ENCODE measurements around the gene VAMP8.
"Not testable (repeated sequence)": the region's sequence is repeated elsewhere in the genome, so short reads cannot be mapped to it uniquely, and the experiment has no call there.

Gene VAMP8

DNA sequence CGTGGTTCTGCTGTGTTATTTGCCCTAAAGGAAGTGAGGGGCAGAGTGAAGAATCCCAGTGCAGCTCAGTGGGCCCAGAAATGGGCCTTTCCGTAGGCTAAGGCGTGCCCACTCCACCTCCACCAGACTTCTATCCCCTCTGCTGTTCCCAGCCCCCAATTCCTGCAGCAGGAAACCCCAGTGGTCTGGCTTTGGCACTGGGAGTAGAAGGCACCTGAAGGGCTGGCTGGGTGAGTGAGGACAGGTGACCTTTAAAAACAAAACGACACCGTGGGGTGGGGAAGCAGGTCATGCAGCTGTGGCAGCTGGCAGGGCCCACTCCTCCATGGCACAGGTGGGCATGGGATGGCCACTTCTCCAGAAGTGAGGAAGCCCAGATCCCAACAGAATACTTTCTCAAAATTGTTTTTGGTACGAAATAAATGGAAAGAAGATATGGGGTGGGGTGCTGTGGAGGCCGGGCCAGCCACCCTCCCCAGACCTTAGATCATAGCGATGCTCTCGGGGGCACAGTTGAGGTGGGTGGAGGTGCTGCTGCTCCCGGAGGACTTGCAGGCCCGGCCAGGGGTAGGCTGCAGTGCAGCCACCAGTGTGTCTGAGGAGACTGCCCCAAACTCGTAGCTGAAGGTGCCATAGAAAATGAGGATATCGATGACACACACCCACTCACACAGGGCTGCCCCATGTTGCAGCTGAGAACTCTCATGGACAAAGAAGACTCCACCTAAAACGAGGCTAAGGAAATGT, 21.4 kb downstream of the VAMP8 start:
- DNase-seq (ENCODE audit: low spot score): no peak

DNA sequence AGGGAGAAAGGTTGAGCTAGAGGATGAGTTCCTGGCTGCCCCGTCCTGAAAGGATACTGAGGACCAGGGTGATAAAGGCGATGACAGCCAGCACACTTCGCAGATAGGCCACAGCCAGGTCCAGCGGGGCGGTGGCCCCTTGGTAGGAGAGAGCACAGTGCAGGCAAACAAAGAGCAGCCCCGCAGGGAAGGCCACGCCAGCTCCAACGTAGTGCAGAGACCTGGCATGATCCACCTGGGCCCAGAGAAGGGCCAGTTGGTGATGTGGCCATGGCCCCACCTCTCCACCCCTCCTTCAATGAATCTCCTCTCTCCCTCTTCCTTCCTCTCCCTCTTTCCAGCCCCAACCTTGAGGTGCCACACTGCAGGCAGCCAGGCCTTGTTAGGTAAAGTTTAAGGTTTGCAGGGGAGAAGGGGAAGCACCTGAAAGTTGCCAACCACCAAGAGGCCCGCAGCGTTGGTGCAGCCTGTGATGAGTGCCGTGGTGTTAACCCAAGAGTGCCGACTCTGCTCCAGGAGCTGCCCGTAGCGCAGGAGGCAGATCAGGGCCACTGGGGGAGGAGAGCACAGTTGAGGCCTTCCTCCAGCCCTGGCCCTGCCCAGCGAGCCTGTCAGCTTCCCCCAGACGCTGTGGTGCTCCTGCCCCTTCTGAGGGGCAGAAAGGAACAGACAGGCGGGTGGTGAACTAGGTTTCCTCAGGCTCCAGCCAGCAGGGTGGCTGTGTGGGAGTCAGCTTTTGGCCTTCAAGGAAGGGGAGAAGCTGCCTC, 22.3 kb downstream of the VAMP8 start:
- DNase-seq (ENCODE audit: low spot score): no peak

DNA sequence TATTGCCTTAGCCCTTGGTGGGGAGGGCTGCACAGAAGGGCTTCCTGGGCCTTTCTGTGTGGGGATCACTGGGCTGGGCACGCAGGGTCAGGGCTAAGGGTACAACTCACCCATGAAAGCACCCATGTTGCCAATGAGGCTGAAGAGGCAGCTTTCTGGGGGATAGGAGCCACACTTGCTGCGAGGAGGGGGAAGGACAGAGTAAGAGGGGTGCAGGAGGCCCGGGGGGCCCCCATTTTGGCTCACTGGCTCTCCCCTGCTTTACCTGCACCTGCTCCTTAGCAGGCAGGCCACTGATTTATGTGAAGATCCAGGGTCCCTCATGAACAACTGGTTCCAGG, 22.8 kb downstream of the VAMP8 start:
- no peak for DNase-seq (ENCODE audit: low spot score)

DNA sequence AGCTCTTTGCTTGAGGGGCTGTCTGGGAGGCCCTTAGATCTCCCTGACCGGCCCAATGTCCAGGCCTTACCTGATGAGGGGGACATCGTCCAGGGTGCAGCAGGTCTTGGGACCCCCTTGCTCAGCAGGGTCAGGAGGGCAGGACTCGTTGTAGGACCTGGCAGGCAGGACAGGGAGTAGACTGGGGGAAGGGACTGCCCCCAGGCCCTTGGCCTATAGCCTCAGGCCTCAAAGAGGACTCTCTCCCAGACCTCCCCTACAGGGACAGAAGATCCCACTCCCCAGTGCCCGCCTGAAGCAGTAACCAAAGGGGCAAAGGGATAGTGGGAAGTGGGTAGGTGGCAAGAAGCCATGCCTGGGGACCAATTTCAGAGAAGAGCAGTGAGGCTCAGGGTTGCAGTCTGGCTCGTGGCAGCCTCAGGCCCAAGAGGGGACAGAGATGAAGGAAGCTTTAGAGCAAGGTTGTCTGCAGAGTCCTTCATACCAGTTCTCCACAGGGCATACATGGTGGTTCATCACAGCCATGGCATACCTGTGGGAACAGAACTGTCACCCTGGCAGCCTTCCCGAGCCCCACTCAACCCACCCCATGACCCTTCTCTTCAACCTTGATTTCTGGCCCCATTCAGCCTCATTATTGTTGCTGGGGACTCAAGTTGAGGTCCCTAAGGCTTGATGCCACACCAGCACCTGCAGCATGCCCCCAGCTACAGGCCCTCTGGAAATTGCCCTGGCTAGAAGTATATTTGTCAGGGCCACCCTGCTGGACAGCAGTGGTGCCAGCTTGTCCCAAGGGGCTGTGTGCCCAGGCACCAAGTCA, 23.8 kb downstream of the VAMP8 start:
- no peak for DNase-seq (ENCODE audit: low spot score)

DNA sequence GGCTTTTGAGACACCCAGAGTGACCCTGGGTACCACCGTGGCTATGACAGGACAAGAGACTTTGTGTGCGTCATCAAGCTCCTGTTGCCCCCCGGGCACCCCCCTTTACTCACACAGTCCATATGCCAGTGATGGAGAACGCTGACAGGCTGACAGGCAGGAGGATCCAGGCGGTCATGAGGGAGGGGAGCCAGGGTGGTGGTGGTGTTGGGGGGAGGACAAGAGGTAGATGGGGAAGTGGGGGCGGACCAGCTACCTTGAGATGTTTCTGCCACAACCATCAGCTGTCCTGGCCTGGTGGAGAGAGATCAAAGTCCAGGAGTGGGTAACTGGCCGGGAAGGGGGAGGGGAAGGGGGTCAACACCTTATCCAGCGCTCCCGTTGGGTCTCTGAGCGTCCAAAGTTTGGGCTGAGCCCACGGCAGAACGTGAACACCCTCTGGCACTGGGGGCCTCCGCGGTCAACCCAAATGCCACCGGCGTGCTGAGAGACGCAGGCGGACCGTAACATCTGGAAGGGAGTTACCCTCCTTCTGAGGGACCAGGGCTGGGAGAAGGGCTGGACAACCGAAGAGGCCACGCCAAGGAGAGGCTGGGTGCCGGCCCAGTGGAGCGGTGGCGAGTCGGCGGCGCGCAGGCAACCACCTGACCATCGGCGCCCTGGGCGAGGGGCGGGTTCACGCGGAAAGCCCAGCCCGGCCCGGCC, 24.5 kb downstream of the VAMP8 start:
- peak; percentile 80 for DNase-seq (ENCODE audit: low spot score)

DNA sequence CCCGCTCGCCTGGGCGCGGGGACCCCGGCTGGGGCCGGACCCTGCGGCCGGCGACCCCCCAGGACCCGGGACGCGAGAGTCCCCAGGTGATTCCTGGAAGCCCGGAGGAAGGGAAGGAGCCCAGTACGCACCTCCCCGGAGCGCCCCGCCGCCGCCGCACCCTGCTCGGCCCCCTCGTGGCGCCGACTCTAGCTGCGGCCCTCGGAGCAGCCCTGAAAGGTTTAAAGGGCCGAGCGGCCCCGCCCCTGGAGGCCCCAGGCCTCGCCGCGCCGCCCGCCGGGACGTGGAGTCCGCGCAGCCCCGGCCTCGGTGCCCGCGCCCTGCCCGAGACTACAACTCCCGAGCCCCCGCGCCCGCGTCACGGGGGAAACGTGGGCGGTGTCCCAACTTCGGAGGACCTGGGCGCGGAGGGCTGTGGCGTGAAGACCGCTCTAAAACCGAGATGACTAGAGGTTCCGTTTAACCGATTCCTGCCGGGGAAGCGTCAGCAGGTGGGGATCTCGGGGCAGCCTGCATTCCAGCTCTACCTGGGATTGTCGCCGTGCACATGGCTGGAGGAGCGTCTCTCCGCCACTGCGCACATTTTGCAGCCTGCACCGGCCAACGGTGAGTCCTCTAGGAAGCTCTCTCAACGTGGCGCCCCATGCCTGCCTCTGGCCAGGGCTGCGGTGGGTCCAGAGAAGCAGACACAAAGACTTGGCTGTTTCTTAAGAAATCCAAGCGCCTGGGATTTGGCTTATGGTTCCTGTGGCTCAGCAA, 25.3 kb downstream of the VAMP8 start, which contains the start of gene TMEM150A:
TMEM150A (minus strand) TSS at position 223 of the 759 bp plus-strand sequence. CDS start 750 bp downstream, outside the sequence.
- peak; percentile 94 for DNase-seq (ENCODE audit: low spot score)

DNA sequence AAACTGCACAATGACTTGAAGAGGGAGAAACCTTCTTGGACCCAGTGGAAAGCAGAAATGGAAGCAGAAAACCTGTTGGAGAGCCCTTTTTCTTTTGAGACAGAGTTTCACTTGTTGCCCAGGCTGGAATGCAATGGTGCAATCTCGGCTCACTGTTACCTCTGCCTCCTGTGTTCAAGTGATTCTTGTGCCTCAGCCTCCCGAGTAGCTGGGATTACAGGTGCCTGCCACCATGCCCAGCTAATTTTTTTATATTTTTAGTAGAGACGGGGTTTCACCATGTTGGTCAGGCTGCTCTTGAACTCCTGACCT, 26.7 kb downstream of the VAMP8 start:
- DNase-seq (ENCODE audit: low spot score): not testable (repeated sequence)

DNA sequence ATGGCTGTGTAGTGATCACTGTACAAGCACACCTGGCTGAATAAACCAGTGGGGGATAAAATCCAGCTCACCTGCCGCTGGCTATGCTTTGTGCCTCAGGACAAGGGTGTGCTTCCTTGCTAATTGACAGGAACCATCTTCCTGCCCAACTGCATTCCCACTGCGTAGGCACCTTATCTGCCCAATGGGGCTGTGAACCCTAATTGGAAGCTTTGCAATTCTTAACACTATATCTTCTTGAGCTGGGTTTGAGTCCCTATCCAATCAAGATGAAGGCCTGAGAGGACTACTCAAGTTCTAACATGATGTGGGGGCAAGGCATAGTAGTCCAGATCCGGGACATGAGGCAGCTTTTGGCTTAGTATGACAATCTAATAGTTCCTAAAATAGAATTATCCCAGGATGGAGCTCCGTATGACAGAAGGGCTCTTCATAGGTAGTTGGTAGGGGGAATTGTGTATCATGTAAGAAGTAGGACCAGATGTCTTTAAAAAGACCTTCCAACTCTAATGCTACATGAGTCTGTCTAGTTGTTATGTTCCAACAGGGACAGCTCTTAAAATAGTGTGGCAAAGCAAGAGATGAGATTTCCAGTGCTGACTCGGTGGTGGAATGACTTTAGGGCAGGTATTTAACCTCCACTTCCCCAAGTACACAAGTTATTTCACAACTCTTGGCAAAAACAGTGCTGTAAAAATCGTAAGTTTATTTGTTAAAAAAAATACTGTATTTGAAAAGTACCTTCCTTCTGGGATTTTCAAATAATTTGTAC, 27.4 kb downstream of the VAMP8 start:
- DNase-seq (ENCODE audit: low spot score): no peak

DNA sequence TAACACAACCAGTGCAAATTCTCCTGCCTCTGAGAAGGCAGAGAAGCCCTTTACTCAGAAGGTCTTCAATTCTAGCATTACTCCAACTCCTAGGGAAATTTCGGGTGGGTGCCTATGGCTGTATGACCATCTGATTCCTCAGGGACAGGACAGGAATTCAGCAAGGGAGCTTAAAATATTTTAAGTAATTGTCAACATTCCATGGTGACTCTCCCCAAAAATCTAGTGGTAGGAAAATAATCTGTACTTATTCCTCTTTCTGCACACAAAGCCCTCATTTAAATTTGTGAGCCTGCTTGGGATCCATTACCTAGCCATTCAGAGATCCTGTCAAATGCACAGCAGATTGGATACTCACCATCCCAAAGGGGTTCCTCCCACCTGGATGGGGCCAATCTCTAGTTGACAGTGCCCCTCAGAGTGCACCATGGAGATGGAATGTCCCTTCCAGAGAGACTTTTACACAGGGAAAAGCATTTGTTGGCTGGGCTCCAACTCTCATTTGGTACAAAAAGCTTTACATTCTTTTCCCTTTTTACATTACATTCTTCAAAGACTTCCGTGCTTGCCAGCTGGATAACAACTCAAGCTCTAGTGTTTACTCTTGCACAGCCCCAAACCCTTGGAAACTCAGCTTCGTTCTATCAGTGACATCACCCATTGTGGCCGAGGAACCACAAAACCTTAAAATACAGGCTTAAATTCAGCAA, 28.2 kb downstream of the VAMP8 start:
- no peak for DNase-seq (ENCODE audit: low spot score)

DNA sequence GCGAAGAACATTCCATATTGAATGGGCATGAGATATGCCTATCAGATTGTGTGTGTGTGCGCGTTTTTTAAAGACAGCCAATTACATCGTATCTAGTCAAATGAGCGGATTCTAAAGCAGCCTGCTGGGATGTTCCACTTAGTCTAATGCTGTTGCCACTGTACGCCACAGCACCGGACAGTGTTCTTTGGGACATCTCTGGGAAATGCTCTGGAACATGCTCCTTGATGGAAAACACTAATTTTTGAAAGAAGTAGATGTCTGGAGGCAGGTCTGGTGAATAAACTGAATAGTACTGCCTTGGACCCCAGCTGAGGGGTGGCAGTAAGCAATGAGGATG, 28.7 kb downstream of the VAMP8 start:
- DNase-seq (ENCODE audit: low spot score): no peak

DNA sequence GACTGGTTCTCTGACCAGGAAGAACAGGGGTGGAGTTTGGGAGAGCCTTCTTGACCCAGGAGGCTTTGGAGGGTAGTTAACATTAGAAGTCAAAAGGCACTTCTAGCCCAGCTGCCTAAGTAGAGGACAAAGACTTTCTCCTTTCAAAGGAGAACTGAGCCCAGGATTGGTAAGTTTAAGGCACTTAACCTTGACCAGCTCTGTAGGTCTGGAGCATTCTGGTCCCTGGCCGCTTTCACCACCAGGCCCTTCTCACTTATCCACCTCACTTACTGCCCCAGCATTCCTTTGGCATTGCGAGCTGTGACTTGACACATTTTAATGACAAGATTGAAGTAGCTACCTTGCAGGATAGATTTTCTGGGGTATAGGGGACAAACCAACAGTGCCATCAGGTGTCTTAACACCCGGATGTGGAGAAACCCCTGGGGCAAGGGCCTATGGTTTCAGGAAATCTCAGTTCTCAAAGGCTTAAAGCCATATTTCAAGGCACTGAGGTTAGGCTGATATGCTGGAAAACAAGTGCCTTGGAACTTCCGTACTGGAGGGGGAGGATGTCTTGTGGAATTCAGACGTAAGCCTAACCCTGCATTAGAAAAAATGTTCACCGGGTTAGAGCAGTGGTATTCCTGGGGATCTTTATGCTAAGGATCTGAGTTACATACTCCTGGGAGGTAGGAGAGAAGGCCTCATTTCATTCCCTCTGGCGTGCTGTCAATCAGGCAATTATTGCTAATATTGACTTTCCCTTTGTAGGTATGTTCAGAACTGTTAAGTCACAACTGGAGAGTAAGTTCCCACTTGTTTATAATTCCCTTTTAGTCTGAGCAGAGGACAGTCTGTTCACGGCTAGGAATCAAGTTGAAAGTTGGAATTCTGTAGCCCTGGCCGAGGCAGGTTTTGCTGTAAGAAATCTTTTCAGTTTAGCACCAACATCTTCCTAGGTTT, 30.2 kb downstream of the VAMP8 start:
- no peak for DNase-seq (ENCODE audit: low spot score)

DNA sequence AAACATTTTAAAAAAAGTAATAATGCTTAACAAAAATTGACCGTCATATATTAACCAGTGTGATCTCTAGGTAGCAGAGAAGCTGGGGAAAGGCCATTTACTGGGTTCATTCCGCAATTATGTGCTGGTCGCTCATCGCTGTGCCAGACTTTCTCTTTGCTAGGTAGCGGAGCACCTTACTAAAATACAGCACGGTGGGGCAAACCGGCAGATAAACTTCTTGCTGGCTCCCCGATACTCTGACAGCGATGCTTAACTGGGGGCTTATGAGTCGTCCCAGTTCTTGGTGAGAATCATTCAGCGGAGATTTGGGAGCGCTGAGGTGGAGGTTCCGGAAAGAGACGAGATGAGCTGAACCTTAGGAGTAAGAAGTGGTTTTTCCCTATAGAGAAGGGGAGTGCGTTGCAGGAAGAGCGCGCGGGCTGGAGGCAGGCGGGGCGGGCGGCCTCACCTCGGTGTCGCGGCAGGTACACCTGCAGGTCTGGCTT, 33.9 kb downstream of the VAMP8 start:
- no peak for DNase-seq (ENCODE audit: low spot score)

DNA sequence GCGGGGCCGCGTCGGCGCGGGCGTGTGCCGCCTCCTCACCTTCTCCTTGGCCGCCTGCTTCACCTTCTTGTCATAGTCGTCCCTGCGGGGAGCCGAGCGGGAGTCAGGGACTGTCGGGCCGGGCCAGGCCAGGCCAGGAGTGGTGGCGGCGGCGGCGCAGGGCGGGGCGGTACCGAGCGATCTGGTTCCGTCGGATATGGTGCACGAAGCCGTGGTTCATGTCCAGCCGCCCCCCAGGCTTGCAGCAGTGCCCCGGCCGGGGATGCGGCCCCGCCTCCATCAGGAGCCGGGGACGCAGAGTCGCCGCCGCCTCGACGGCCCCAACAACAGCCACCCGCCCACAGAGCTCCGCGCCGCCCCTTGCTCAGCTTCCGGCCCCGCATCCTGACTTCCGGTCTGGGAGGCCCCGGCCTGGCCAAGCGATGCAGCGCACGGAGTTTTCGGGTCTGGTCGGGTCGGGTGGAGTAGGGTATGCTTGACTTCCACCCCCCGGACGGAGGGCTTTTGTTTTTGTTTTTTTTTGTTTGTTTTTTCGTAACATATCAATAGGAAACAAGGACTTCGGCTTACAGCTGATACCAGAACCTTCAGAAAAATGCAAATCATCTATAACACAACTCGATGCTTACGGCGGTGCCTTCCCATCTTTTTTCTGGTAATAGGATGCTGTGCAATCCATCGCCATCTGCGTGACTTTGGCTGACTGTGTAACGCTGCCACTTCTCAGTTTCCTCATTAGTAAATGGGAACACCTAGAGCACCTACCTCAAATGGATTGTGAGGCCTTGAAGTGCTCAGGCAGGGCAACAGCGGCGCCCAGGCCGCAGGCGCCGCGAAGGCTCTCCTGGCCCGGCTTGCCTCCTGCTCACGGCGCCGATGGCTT, 34.6 kb downstream of the VAMP8 start, which contains the start of gene C2orf68:
C2orf68 (minus strand) TSS at position 362 of the 883 bp plus-strand sequence; CDS start at position 280, 82 bp downstream.
- peak; percentile 95 for DNase-seq (ENCODE audit: low spot score)

DNA sequence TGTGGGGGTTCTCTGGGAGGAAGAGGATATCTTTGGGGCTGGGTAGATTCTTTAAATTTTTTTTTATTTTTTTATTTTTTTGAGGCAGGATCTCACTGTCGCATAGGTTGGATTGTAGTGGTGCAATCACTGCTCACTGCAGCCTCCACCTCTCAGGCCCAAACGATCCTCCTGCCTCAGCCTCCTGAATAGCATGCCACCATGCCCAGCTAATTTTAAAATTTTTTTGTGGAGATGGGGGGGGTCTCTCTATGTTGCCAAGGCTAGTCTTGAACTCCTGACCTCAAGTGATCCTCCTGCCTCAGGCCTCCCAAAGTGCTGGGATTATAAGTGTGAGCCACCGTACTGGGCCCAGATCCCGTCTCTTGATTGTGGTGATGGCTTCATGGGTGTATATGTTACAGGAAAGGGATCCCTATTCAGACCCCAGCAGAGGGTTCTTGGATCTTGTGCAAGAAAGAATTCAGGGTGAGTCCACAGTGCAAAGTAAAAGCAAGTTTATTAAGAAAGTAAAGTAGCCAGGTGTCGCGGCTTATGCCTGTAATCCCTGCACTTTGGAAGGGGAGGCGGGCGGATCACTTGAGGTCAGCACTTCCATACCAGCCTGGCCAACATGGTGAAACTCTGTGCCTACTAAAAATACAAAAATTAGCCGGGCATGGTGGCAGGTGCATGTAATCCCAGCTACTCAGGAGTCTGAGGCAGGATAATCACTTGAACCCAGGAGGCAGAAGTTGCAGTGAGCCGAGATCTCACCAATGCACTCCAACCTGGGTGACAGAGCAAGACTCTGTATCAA, 36.5 kb downstream of the VAMP8 start:
- no peak for DNase-seq (ENCODE audit: low spot score)

DNA sequence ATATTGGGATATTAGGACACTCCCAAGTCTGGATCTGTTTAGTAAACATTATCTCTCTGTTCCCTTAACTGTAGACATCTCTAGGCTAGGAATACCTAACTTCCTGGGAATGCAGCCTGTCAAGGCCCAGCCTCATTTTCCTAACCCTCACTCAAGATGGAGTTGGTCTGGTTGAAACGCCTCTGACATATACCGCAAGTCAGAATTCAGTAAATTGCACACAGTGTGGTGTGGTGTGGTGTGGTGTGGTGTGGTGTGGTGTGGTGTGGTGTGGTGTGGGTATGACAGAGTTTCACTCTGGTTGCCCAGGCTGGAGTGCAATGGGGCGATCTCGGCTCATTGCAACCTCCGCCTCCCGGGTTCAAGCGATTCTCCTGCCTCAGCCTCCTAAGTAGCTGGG, 37.4 kb downstream of the VAMP8 start:
- DNase-seq (ENCODE audit: low spot score): not testable (repeated sequence)

DNA sequence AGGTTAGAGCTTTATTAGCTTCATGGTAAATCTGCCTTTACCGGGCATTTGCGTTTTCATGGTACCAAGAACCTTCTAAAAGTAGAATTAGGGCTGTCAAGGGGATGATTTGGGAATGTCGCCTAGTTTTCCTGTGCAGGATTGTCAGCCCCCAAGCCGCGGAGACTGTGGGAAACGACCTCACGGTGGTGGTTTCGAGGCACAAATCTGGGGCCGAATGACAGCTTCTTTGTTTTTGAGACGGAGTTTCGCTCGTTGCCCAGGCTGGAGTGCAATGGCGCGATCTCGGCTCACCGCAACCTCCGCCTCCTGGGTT, 38.0 kb downstream of the VAMP8 start:
- no peak for DNase-seq (ENCODE audit: low spot score)

DNA sequence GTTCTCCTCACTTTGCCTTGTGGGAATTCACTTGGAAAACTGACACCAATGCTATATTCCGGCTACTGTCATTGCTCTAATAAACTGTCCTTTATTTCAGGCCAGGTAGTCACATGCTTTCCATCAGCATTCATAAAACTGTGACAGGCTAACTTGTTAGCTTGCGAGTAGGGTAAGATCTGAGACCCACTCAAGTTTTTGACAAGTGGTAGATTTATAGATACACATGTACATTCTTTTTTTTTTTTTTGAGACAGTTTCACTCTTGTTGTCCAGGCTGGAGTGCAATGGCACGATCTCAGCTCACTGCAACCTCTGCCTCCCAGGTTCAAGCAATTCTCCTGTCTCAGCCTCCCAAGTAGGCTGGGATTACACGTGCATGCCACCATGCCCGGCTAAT, 40.3 kb downstream of the VAMP8 start:
- DNase-seq (ENCODE audit: low spot score): not testable (repeated sequence)
